ENCODE data around the gene PCSK4. TPM values are rescaled to one million over a fixed set of nuclear protein-coding genes. Genes with fewer than 3 reads are reported as not detected.

The PCSK4 gene
- total and polyA plus RNA-seq, 2 of the 13 experiments (the other 11 are each of a cell fraction or from before 2014, with no cell fraction given), result 2.0 to 2.7 TPM

GRCh38 chr19:1438035-1438932, 51.9 kb downstream of the PCSK4 start, which contains the start of gene RPS15 (continued):
- TF ChIP-seq ZNF646 (CRISPR knock-in tag; IDR thresholded peaks at IDR 0.05) (no peak), ZNF318 (CRISPR knock-in tag; IDR thresholded peaks at IDR 0.05) (peak; percentile 68; the same call in 1 of the 2 replicates), SOX13 (IDR thresholded peaks at IDR 0.05) (0 out of 2 replicates have a peak, but pooled peaks have one; percentile 19), SOX13 (CRISPR knock-in tag; conservative IDR thresholded peaks at IDR 0.05 in 1 of 2, IDR thresholded peaks at IDR 0.05 in 1 of 2) (peak; percentile 74 to 85; a peak in 2 of 4 replicates), ISX (CRISPR knock-in tag; conservative IDR thresholded peaks at IDR 0.05) (peak; percentile 82; the same call in 1 of the 2 replicates), RFX1 (IDR thresholded peaks at IDR 0.05) (no peak), ZBTB14 (CRISPR knock-in tag; IDR thresholded peaks at IDR 0.05) (peak; percentile 99), ZBTB7B (CRISPR knock-in tag; IDR thresholded peaks at IDR 0.05) (peak; percentile 51; the same call in 1 of the 2 replicates), ZNF432 (CRISPR knock-in tag; IDR thresholded peaks at IDR 0.05; ENCODE audit: borderline replicate concordance) (no peak), E2F5 (CRISPR knock-in tag; conservative IDR thresholded peaks at IDR 0.05) (0 out of 2 replicates have a peak, but pooled peaks have one; percentile 44)

Measured in HepG2 (cell line).